SH-SY5Y (cell line): ENCODE measurements around the gene CLTA.

Experiments
- GATA2 ChIP-seq: IDR thresholded peaks from 2 replicates; pipeline ENCODE4 v1.6.1; 2011; ENCODE audit warnings: mild to moderate bottlenecking, low read depth, low read length
- GATA3 ChIP-seq: IDR thresholded peaks from 2 replicates; pipeline ENCODE4 v1.6.1; 2011; ENCODE audit warnings: low read depth, mild to moderate bottlenecking, low read length, moderate library complexity

DNA sequence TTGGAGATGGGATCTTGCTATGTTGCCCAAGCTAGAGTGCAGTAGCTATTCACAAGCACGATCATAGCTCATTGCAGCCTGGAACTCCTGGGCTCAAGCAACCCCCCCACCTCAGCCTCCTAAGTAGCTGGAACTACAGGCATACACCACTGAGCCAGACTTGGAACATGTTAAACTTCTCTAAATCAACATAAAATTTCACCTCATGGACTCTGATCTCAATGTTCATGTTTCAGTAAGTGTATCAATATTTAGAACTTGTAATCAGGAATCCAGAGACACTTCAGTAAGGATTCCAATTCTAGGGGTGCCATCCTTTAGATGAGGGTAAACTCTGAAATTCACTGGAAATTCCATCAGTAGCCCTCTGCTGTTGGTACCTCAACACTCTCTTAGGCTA lies 60.7 kb downstream of the CLTA start:
- TF ChIP-seq GATA2 (no peak), GATA3 (no peak)
